Measurements from ENCODE around the gene SSPN.
A peak's percentile ranks its signal among the peaks of the same experiment; 100 is the strongest.

The SSPN gene

DNA sequence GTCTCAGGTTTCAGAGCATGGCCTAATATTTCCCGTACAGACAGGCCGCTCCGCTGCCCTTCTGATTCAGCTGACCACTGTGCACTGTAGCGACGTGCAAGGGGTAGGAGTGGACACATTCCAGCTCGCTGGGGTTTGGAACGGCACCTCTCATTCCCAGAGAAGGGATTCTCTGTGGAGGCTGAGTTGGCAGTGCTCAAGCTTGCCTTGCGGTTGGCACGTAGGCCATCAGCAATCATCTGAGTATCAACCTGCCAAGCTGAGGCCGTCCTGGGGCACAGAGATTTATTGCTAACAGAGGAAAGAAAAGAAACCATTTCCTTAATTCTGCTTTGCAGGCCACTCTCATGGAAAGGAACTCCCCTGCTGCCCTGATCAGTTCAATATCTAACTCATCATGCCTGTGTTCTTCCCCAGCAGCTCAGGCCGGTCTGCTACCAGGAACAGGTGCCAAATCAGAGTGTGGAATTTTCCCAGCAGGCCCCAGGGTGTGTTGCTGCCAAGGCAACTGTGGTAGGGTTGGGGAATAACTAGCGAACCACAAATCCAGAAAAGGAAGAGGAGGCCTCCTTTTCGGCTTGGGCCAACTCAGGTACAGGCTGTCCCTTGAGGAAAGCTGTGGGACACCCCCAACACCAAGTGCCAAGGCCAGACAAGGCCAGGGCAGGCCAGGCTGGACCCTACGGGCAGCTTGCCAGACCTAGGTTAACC lies 92.5 kb downstream of the SSPN start:
- no peak for DNase-seq

DNA sequence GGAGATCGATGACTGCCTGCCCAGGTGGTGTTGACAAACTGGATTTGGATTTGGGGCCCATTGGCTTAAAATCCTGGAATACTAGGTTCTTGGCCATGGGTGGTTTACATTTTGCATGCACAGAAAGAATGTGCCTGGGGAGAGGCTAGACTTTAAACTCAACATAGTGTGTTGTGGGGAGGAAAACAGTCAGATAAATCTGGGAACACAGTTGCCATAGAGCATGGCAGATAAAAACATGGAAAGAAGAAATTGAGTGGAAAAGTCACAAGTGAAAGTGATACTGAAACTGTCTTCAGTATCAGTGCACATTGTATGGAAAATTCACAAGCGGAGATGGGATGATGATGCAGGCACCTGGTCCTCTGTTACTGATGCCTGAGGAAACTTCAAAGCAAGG lies 95.2 kb downstream of the SSPN start:
- no peak for DNase-seq

- no peak for DNase-seq
These were observed 97.2 kb downstream of the SSPN start for GRCh38 chr12:26292596-26292995.

DNA sequence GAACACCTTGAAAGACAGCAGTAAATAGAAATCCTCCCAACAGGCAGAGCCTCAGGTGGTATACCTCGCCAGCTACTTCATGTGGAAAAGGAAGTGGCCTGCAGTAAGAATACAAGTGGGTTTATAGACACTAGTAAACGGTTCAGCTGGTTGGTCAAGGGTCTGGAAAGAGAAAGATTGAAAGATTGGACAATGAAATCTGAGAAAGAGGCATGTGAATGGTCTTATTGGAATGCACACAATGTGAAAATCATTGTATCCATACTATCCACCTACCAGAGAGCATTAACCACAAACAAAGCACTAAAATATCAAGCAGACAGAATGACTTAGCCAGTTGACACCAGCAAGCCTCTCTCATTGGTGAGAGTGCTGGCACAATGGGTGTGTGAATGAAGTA lies 98.2 kb downstream of the SSPN start:
- no peak for DNase-seq

DNA sequence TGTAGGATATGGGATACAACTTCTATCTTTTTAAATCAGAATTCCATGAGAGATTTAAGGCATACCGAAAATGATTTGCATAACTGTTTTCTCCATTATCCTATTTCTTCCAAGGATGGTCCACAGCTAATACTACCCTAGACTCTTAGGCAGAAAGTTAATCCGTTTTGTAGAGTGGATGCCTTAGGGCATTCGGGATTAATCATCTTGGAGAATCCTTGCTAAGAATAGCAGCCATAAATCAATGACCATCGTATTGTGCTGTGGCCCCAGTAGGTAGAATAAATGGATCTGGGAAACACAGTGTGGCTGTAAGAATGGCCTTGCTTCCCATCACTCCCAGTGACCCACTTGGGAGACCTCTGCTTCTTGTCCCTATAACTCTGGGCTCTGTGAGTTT lies 99.6 kb downstream of the SSPN start:
- no peak for DNase-seq

DNA sequence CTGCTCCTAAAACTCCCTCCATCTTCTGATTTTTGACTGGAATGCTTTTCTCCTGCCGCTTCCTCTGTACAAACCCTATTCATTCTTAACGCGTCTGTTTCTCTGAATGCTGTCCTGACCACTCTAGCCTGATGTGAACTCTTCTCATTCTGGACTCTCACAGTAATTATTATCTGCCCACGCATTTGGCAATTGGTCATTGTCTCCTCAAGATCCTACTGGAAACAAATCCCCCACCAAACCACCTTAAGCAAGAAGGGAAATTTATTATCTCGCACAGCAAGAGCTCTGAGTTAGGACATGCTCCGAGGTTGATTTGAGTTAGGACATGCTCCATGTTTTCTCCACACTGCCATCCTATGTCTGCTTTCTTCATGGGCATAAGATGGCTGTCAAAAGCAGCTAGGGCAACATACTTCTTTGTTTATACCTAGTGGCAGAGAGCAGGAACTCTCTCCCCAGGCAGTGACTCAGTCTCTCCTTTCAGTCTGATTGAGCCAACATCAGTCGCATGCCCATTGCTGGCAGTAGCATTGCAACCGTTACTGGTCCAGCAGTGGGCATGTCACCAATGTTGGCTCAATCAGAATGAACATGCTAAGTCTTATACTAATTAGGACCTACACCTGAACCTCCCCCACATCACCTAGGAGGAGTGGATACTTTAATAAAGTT lies 102.2 kb downstream of the SSPN start:
- no peak for DNase-seq

GRCh38 chr12:26298785-26299621 lies 103.6 kb downstream of the SSPN start:
- DNase-seq, result peak in 1 of 5 experiments; percentile 76

GRCh38 chr12:26299751-26300150 lies 104.4 kb downstream of the SSPN start:
- DNase-seq, result no peak
